Skin epidermis (tissue), 12 donors: Measurements from ENCODE around the gene TMEM87B.

Experiments
- H3K27ac ChIP-seq, 21 experiments: fragments of 200-600 bp; sonication (generic) in 11 of 21; one replicate each; pipeline ENCODE4 v1.5.0; 2020; ENCODE audit warnings: mild to moderate bottlenecking in 3 of 21, inconsistent platforms in 2 of 21, moderate library complexity in 2 of 21
- H3K4me3 ChIP-seq, 7 experiments: fragments of 200-600 bp; sonication (generic) in 2 of 7; one replicate each; pipeline ENCODE4 v1.5.0; 2020; ENCODE audit warnings: inconsistent platforms in 2 of 7, mild to moderate bottlenecking in 2 of 7, moderate library complexity in 1 of 7

The TMEM87B gene

GRCh38 chr2:112143150-112143549 lies 88.1 kb downstream of the TMEM87B start:
- Histone ChIP-seq H3K4me3 (no peak overlapping the region), H3K27ac (peak overlapping the region in 1 of 21 experiments; percentile 38)

- Histone ChIP-seq H3K27ac (peak overlapping the region in 1 of 21 experiments; percentile 28), H3K4me3 (no peak overlapping the region)
Measured at GRCh38 chr2:112144966-112145365, 89.9 kb downstream of the TMEM87B start.

- Histone ChIP-seq H3K4me3 (no peak overlapping the region), H3K27ac (peak overlapping the region in 10 of 21 experiments; percentile 16 to 85 (median 58))
Measured at GRCh38 chr2:112147382-112148168, 92.5 kb downstream of the TMEM87B start.

GRCh38 chr2:112148477-112148876 lies 93.4 kb downstream of the TMEM87B start:
- H3K27ac ChIP-seq: peak overlapping the region in 8 of 21 experiments; percentile 13 to 85 (median 58)
- H3K4me3 ChIP-seq: no peak overlapping the region

- Histone ChIP-seq H3K4me3 (no peak overlapping the region), H3K27ac (peak overlapping the region in 11 of 21 experiments; percentile 3 to 85 (median 52))
Measured at GRCh38 chr2:112149194-112149593, 94.1 kb downstream of the TMEM87B start.

GRCh38 chr2:112149866-112150435 lies 94.9 kb downstream of the TMEM87B start:
- Histone ChIP-seq H3K27ac (peak overlapping the region in 14 of 21 experiments; percentile 4 to 85 (median 36)), H3K4me3 (no peak overlapping the region)

- H3K27ac ChIP-seq: peak overlapping the region in 11 of 21 experiments; percentile 14 to 85 (median 52)
- no peak overlapping the region for H3K4me3 ChIP-seq
Measured at GRCh38 chr2:112150447-112150846, 95.4 kb downstream of the TMEM87B start.

GRCh38 chr2:112150851-112151250 lies 95.8 kb downstream of the TMEM87B start:
- Histone ChIP-seq H3K4me3 (no peak overlapping the region), H3K27ac (peak overlapping the region in 13 of 21 experiments; percentile 4 to 85 (median 45))

GRCh38 chr2:112151271-112151670 lies 96.2 kb downstream of the TMEM87B start:
- Histone ChIP-seq H3K4me3 (no peak overlapping the region), H3K27ac (peak overlapping the region in 11 of 21 experiments; percentile 4 to 85 (median 31))

- H3K27ac ChIP-seq: peak overlapping the region in 11 of 21 experiments; percentile 4 to 85 (median 29)
- H3K4me3 ChIP-seq: no peak overlapping the region
Measured at GRCh38 chr2:112151701-112152440, 96.8 kb downstream of the TMEM87B start.

- peak overlapping the region in 12 of 21 experiments; percentile 2 to 85 (median 30) for H3K27ac ChIP-seq
- no peak overlapping the region for H3K4me3 ChIP-seq
Measured at GRCh38 chr2:112152476-112153178, 97.6 kb downstream of the TMEM87B start.

- H3K27ac ChIP-seq: peak overlapping the region in 12 of 21 experiments; percentile 6 to 85 (median 31)
Measured at GRCh38 chr2:112153179-112153490, 98.1 kb downstream of the TMEM87B start.

GRCh38 chr2:112153501-112153900 lies 98.4 kb downstream of the TMEM87B start:
- Histone ChIP-seq H3K27ac (peak overlapping the region in 12 of 21 experiments; percentile 6 to 85 (median 31)), H3K4me3 (no peak overlapping the region)

More at GRCh38 chr2:112153179-112153490, 98.1 kb downstream of the TMEM87B start:
- no peak overlapping the region for H3K4me3 ChIP-seq

- no peak overlapping the region for H3K4me3 ChIP-seq
- peak overlapping the region in 5 of 21 experiments; percentile 22 to 85 (median 80) for H3K27ac ChIP-seq
Measured at GRCh38 chr2:112154246-112155117, 99.4 kb downstream of the TMEM87B start.

GRCh38 chr2:112155331-112156151 lies 100.5 kb downstream of the TMEM87B start:
- no peak overlapping the region for H3K4me3 ChIP-seq
- peak overlapping the region in 16 of 21 experiments; percentile 15 to 81 (median 44) for H3K27ac ChIP-seq

GRCh38 chr2:112156152-112156986 lies 101.3 kb downstream of the TMEM87B start:
- peak overlapping the region in 14 of 21 experiments; percentile 15 to 81 (median 44) for H3K27ac ChIP-seq
- H3K4me3 ChIP-seq: no peak overlapping the region

- Histone ChIP-seq H3K4me3 (no peak overlapping the region), H3K27ac (no peak overlapping the region)
Measured at GRCh38 chr2:112157472-112157871, 102.4 kb downstream of the TMEM87B start.
